HG03108 (cell line): ENCODE data around the gene TLN1.

Source experiments
- ATAC-seq: cut with Tn5 transposase; IDR thresholded peaks from one replicate; pipeline ENCODE4 v1.9.1; 2021; ENCODE audit warnings: moderate library complexity; ENCODE audit not compliant: unreplicated experiment

TLN1 gene, protein sequence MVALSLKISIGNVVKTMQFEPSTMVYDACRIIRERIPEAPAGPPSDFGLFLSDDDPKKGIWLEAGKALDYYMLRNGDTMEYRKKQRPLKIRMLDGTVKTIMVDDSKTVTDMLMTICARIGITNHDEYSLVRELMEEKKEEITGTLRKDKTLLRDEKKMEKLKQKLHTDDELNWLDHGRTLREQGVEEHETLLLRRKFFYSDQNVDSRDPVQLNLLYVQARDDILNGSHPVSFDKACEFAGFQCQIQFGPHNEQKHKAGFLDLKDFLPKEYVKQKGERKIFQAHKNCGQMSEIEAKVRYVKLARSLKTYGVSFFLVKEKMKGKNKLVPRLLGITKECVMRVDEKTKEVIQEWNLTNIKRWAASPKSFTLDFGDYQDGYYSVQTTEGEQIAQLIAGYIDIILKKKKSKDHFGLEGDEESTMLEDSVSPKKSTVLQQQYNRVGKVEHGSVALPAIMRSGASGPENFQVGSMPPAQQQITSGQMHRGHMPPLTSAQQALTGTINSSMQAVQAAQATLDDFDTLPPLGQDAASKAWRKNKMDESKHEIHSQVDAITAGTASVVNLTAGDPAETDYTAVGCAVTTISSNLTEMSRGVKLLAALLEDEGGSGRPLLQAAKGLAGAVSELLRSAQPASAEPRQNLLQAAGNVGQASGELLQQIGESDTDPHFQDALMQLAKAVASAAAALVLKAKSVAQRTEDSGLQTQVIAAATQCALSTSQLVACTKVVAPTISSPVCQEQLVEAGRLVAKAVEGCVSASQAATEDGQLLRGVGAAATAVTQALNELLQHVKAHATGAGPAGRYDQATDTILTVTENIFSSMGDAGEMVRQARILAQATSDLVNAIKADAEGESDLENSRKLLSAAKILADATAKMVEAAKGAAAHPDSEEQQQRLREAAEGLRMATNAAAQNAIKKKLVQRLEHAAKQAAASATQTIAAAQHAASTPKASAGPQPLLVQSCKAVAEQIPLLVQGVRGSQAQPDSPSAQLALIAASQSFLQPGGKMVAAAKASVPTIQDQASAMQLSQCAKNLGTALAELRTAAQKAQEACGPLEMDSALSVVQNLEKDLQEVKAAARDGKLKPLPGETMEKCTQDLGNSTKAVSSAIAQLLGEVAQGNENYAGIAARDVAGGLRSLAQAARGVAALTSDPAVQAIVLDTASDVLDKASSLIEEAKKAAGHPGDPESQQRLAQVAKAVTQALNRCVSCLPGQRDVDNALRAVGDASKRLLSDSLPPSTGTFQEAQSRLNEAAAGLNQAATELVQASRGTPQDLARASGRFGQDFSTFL (N-terminal part only)

GRCh38 chr9:35732185-35732799 lies at the start of gene TLN1, which contains the start of gene CREB3:
Gene TLN1, minus strand, starts transcription at chr9:35732195. Its CDS starts 6,501 bp downstream, at chr9:35725694.
Gene CREB3, plus strand, starts transcription at chr9:35732666. Its CDS starts 107 bp downstream, at chr9:35732773.
- peak; percentile 77 for ATAC-seq

DNA sequence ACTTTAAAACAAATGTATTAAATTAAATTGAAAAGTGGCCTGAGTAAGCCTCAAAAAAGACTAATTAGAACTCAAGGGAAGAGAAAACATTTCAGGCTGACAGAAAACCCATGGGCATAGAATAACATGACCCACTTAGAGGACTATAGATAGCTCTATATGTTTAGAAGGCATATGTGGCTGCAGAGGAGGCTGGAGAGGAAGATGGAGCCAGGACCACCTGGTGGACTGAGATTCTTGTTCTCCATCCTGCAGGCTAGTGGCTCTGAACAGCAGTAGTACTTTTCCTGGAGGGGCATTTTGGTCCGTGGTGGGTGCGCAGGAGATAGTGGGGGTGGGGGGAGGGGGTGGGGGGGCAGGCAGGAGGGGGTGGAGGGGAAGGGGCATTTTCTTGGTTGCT lies 49.1 kb upstream of the TLN1 start:
- no peak for ATAC-seq

GRCh38 chr9:35778496-35778895 lies 46.5 kb upstream of the TLN1 start:
- ATAC-seq: no peak

DNA sequence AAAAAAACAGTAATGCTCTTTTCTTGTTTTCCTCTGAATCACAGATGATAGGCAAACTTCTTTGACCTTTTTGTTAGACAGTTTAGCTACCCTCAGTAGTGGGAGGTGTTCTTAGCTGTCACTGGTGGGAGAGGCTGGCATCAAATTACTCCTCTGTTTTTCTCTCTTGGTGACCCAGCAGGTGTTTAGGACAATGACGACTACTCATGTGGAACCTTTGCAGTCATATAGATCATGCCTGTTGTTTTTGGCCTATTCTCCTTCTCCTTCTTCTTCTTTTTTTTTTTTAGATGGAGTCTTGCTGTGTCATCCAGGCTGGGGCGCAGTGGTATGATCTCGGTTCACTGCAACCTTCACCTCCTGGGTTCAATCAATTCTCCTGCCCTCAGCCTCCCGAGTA lies 44.0 kb upstream of the TLN1 start:
- no peak for ATAC-seq

DNA sequence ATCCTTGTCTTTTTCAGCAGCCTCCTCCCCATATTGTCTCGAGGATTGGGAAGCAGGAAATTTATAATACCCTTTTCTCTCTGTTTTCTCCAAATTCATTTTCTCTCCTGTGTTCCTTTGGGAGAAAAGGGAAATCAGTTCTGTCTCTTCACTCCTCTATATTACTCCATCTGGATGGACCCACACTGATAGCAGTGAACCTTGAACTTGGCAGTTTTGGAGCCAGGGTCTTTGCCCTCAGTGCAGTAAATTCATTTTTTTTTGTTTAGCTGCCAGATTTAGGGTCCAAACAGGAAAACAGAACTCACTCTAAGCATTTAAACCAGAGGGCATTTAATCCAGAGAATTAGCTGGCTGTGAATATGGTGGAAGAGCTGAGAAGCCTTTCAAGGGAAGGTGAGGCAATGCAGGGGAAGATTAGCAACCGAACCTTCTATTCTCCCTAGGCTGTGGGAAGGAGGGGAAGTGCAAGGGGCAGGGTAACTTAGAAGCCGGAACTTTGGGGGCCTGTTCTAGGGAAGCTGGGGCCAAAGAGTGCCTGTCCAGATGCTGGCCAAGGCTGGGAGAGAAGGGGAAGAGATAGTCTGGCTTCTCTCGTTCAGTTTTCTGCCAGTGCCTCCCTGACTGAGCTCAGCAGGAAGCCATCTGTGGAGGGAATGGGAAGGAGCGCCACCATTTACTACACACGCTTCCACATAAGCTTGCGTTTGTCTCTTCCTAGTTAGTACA lies 43.1 kb upstream of the TLN1 start:
- no peak for ATAC-seq

DNA sequence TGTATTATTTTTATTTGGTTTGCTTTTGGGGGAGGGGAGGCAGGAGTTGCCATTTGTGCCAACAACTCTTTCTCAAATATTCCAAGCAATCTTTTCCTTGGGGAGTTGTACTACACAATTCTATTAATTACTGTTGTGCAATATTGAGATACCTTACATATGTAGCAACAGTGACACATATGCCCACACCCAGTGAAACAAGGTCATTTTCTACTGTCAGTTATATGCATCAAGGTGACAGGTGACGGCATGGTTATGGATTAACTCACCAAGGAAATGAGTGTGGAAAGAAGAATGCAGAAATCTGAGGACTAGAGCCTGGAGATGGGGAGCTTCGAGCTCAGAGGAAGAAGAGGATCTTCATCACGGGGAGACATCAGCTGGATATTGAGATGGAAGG lies 39.9 kb upstream of the TLN1 start:
- ATAC-seq: no peak

DNA sequence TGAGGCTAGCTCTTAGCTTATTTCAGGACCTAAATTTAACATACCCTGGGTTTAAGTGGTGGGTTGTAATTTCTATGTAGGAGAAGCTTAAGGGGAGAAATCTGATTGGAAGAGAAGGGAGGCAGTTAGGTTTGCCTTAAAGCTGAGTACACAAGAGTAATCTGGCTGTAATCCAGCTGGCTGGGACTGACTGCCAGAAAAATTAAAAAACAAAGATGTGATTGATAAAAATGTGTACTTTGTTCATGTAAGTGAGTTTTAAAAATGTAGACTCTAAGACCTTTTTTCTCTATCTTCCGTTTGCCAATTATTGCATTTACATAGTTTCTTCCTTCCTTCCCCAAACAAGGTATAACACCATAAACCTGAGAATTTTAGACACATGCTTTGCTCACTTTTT lies 39.5 kb upstream of the TLN1 start:
- no peak for ATAC-seq

DNA sequence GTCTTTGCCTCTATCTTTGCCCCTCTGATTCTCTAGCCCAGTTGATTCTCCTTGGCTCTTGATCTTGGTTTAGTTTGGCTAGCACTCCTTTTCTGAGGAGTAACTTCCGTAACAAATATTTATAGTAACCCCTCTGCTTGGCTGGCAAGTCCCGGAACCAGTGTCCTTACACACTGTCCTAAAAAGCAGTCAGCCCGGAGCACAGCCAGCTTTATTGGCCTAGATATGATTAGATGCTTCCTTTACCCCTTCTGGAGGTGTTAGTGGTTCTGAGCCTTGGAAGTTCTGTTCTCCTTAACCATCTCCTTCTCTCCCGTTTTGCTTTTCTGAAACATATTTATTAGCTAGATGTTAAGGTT lies 39.1 kb upstream of the TLN1 start:
- no peak for ATAC-seq

- no peak for ATAC-seq
Observed at GRCh38 chr9:35769763-35770162, 37.8 kb upstream of the TLN1 start.

DNA sequence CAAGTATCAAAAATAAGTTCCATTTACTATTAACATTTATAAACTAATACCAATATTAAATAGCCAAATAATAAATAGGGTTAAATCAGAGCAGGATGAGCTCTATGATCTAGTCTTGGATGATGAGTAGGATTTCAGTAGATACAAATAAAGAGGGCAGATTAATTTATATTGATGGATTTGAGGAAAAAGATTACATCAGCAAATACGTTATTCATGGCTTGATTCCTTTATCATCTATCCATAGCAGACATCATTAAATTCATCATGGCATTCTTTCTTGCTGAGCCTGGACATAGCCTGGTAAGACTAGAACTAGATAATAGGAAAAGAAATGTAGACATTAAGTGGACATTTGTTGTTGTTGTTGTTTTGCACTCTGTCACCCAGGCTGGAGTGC lies 35.5 kb upstream of the TLN1 start:
- ATAC-seq: no peak

GRCh38 chr9:35766997-35767396 lies 35.0 kb upstream of the TLN1 start:
- no peak for ATAC-seq

GRCh38 chr9:35763803-35764202 lies 31.8 kb upstream of the TLN1 start:
- ATAC-seq: no peak

- no peak for ATAC-seq
Observed at GRCh38 chr9:35763181-35763580, 31.2 kb upstream of the TLN1 start.

DNA sequence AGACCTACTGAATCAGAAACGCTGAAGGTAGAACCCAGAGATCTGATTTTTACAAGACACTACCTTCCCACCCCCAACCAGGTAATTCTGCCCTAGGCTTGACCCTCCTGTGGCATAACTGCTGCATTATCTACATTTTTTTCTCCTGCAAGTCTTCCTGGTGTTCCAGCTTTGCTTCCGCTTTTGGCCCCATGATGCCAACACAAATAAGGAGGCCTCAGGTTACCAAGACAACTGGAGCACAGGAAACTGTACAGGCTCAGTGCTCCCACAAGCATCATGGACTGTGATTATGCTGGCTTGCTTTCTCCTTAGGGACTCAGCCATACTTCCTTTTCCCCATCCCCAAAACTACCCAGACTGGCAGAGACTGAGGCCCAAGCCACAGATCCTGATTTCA lies 28.7 kb upstream of the TLN1 start:
- ATAC-seq: no peak

- no peak for ATAC-seq
Observed at GRCh38 chr9:35759795-35760194, 27.8 kb upstream of the TLN1 start.

- no peak for ATAC-seq
Observed at GRCh38 chr9:35758475-35759050, 26.6 kb upstream of the TLN1 start.

DNA sequence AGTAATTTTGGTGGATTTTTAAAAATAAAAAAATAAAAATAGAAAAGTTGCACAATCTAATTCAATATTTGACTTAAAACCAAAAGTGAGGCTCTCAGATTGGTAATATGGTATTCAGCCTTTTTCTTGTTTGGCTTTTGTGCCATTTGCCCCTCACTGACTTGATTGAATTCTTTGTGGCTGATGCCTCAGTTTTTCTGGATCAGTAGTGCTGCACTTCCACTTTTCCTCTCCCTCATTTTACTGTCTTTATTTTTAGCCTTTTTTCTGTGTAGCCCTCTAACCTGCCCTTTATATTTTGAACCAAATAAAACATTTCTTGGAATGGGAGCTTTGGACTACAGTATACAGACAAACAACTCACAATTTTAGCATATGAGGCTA lies 25.9 kb upstream of the TLN1 start:
- no peak for ATAC-seq

GRCh38 chr9:35757226-35757891 lies 25.4 kb upstream of the TLN1 start:
- ATAC-seq: peak; percentile 30
